ENCODE data around the gene ASAP2.

ASAP2 gene

DNA sequence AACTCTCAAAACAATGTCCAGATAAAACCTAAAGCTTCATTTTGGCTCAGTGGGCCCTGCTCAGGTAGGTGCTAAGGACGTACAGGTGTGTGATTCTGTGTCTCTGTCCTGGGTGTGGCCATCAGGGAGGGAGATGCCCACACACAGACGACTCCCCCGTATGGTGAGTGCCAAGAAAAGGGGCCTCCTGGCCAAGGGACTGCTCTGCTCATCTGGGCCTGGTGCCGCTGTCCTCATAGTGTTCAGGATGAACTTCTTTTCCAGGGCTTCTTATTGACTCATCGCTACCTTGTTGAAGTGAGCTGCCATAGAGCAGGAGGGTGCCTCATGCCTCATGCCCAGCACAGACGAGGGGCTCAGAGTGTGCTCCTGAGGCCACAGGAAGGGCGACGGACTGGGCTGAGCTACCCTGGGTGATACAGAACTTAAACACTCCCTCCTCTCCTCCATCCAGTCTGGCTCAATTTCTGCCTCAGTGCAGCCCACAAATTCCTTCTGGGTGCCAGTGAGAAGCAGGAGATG is 158.9 kb downstream of the ASAP2 start:
- Histone ChIP-seq H3K4me1 (ENCODE audit: control insufficient read depth in 2 of 2, insufficient read depth in 1 of 2, low read depth in 1 of 2, low read length in 2 of 2) (no peaks in the 10 kb centered on the region), H2AFZ (ENCODE audit: low read length) (no peak overlapping the region), H2BK12ac (ENCODE audit: low read length) (no peak overlapping the region), H3K4me3 (ENCODE audit: low read length in 2 of 2) (no peak overlapping the region), H2BK5ac (ENCODE audit: low read length) (no peak overlapping the region), H3K4me2 (ENCODE audit: insufficient read depth, low read length, poor library complexity, severe bottlenecking) (no peak overlapping the region), H3K27ac (replicated peaks; ENCODE audit: low read length) (no peak overlapping the region), H3K4ac (ENCODE audit: low read length) (peak overlapping the region; percentile 24), H3K27me3 (ENCODE audit: control insufficient read depth in 3 of 3, insufficient read depth in 3 of 3, low read depth in 1 of 3, low read length in 3 of 3) (no peaks in the 10 kb centered on the region), H3K14ac (ENCODE audit: low read length) (no peak overlapping the region), H2BK120ac (ENCODE audit: low read depth, low read length) (no peak overlapping the region), H2BK15ac (ENCODE audit: low read length) (no peak overlapping the region), H4K8ac (ENCODE audit: low read depth, low read length) (no peak overlapping the region), H3K79me1 (ENCODE audit: low read depth, low read length) (no peaks in the 10 kb centered on the region), H3K9ac (ENCODE audit: low read depth, low read length, poor library complexity) (no peak overlapping the region), H4K91ac (ENCODE audit: low read depth, low read length, poor library complexity) (no peak overlapping the region), H3K23ac (ENCODE audit: low read depth, low read length, poor library complexity) (peak overlapping the region; percentile 71), H3K18ac (ENCODE audit: low read length) (no peak overlapping the region), H3K9me3 (replicated peaks in 1 of 2; ENCODE audit: control insufficient read depth in 2 of 2, insufficient read depth in 1 of 2, low read depth in 1 of 2, low read length in 2 of 2) (no peaks in the 10 kb centered on the region), H3K36me3 (replicated peaks in 1 of 2; ENCODE audit: control insufficient read depth in 2 of 2, insufficient read depth in 2 of 2, low read length in 2 of 2) (peaks cover 32 to 98% of the 10 kb centered on the region in 2 donors), H2AK5ac (ENCODE audit: low read depth, low read length) (peak overlapping the region; percentile 38)
- no peak for DNase-seq (ENCODE audit: low spot score)
- no CpG with 5 or more reads among the region's 8 CpGs for WGBS, 2 donors (ENCODE audit: extremely low coverage in 2 of 2, insufficient read length in 2 of 2, insufficient replicate concordance in 1 of 2)

DNA sequence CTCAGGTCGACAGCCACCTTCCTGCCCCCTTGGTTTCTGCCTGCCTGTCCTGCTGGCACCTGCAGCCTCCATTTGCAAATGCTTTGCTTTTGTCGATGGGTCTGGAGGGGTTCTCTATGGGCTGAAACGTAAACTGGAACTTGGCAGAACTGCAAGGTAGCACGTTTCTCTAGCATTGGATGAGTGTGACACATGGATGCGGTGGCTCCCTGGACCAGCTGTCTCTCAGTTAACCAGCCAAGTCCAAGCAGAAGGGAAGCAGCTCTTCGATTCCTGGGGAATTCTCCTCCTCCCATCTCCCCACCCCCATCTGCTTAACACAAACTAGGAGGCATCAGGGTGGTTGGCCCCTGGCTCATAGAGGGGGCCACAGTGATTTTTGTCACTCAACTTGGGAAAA is 159.4 kb downstream of the ASAP2 start:
- Histone ChIP-seq H3K4me3 (ENCODE audit: low read length in 2 of 2) (no peak overlapping the region), H2AK5ac (ENCODE audit: low read depth, low read length) (peak overlapping the region; percentile 38), H2AFZ (ENCODE audit: low read length) (no peak overlapping the region), H2BK15ac (ENCODE audit: low read length) (no peak overlapping the region), H4K8ac (ENCODE audit: low read depth, low read length) (no peak overlapping the region), H4K91ac (ENCODE audit: low read depth, low read length, poor library complexity) (no peak overlapping the region), H2BK120ac (ENCODE audit: low read depth, low read length) (no peak overlapping the region), H3K4ac (ENCODE audit: low read length) (peak overlapping the region; percentile 24), H3K9ac (ENCODE audit: low read depth, low read length, poor library complexity) (no peak overlapping the region), H3K4me2 (ENCODE audit: insufficient read depth, low read length, poor library complexity, severe bottlenecking) (no peak overlapping the region), H3K23ac (ENCODE audit: low read depth, low read length, poor library complexity) (no peak overlapping the region), H3K27ac (replicated peaks; ENCODE audit: low read length) (no peak overlapping the region), H3K4me1 (ENCODE audit: control insufficient read depth in 2 of 2, insufficient read depth in 1 of 2, low read depth in 1 of 2, low read length in 2 of 2) (no peaks in the 10 kb centered on the region), H2BK12ac (ENCODE audit: low read length) (no peak overlapping the region), H3K9me3 (replicated peaks in 1 of 2; ENCODE audit: control insufficient read depth in 2 of 2, insufficient read depth in 1 of 2, low read depth in 1 of 2, low read length in 2 of 2) (no peaks in the 10 kb centered on the region), H3K36me3 (replicated peaks in 1 of 2; ENCODE audit: control insufficient read depth in 2 of 2, insufficient read depth in 2 of 2, low read length in 2 of 2) (peaks cover 34 to 98% of the 10 kb centered on the region in 2 donors), H3K79me1 (ENCODE audit: low read depth, low read length) (no peaks in the 10 kb centered on the region), H3K14ac (ENCODE audit: low read length) (no peak overlapping the region), H3K18ac (ENCODE audit: low read length) (no peak overlapping the region), H2BK5ac (ENCODE audit: low read length) (no peak overlapping the region), H3K27me3 (ENCODE audit: control insufficient read depth in 3 of 3, insufficient read depth in 3 of 3, low read depth in 1 of 3, low read length in 3 of 3) (no peaks in the 10 kb centered on the region)
- no peak for DNase-seq (ENCODE audit: low spot score)
- no CpG with 5 or more reads among the region's 6 CpGs for WGBS, 2 donors (ENCODE audit: extremely low coverage in 2 of 2, insufficient read length in 2 of 2, insufficient replicate concordance in 1 of 2)

DNA sequence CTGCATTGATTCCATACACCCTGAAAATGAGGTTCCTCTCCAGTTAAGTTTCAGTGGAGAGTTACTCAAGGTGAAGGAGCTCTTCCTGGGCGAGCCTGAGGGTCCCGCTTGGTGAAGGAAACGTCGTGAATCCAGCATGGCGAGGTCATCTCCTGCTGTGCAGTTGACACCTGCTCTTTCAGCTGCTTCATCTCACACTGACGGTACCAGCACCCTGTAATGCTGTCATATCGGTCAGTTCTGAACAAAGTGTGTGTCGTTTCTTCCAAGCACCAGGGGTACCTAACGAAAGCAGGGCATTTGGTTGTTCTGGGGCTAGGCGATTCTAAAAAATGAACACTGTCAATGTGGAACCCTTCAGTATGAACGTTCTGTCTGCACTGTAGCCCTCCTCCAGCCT is 164.1 kb downstream of the ASAP2 start:
- Histone ChIP-seq H3K4me1 (ENCODE audit: control insufficient read depth in 2 of 2, insufficient read depth in 1 of 2, low read depth in 1 of 2, low read length in 2 of 2) (no peaks in the 10 kb centered on the region), H3K79me1 (ENCODE audit: low read depth, low read length) (no peaks in the 10 kb centered on the region), H2BK5ac (ENCODE audit: low read length) (no peak overlapping the region), H3K27ac (replicated peaks; ENCODE audit: low read length) (no peak overlapping the region), H2BK120ac (ENCODE audit: low read depth, low read length) (no peak overlapping the region), H2AFZ (ENCODE audit: low read length) (no peak overlapping the region), H4K8ac (ENCODE audit: low read depth, low read length) (no peak overlapping the region), H3K36me3 (replicated peaks in 1 of 2; ENCODE audit: control insufficient read depth in 2 of 2, insufficient read depth in 2 of 2, low read length in 2 of 2) (peaks cover 37 to 97% of the 10 kb centered on the region in 2 donors), H3K4me2 (ENCODE audit: insufficient read depth, low read length, poor library complexity, severe bottlenecking) (no peak overlapping the region), H2BK15ac (ENCODE audit: low read length) (no peak overlapping the region), H4K91ac (ENCODE audit: low read depth, low read length, poor library complexity) (no peak overlapping the region), H3K27me3 (ENCODE audit: control insufficient read depth in 3 of 3, insufficient read depth in 3 of 3, low read depth in 1 of 3, low read length in 3 of 3) (no peaks in the 10 kb centered on the region), H3K4me3 (ENCODE audit: low read length in 2 of 2) (no peak overlapping the region), H3K23ac (ENCODE audit: low read depth, low read length, poor library complexity) (no peak overlapping the region), H2AK5ac (ENCODE audit: low read depth, low read length) (no peak overlapping the region), H3K14ac (ENCODE audit: low read length) (no peak overlapping the region), H3K9ac (ENCODE audit: low read depth, low read length, poor library complexity) (no peak overlapping the region), H2BK12ac (ENCODE audit: low read length) (no peak overlapping the region), H3K4ac (ENCODE audit: low read length) (no peak overlapping the region), H3K18ac (ENCODE audit: low read length) (no peak overlapping the region), H3K9me3 (replicated peaks in 1 of 2; ENCODE audit: control insufficient read depth in 2 of 2, insufficient read depth in 1 of 2, low read depth in 1 of 2, low read length in 2 of 2) (no peaks in the 10 kb centered on the region)
- no CpG with 5 or more reads among the region's 11 CpGs for WGBS, 2 donors (ENCODE audit: extremely low coverage in 2 of 2, insufficient read length in 2 of 2, insufficient replicate concordance in 1 of 2)
- no peak for DNase-seq (ENCODE audit: low spot score)

DNA sequence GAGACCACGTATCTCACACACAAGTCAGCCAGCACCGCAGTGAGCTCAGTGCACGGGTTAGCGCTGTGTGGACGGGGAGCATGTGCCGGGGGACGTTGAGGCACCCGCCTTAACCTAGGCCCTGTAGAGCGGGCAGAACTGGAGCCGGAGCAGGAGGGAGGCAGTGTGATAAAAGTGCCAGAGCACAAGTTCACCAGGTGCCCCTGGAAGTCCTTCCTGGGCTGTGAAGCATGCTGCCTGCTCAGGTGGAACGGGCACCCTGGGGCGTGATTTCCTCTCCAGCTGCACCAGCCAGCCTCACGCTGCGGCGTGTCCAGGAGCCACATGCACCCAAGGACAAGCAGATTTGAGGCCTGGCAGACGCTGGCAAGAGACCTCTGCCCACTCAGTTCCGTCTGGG is 166.4 kb downstream of the ASAP2 start:
- Histone ChIP-seq H2AK5ac (ENCODE audit: low read depth, low read length) (no peak overlapping the region), H3K4me3 (ENCODE audit: low read length in 2 of 2) (no peak overlapping the region), H3K14ac (ENCODE audit: low read length) (no peak overlapping the region), H3K9me3 (replicated peaks in 1 of 2; ENCODE audit: control insufficient read depth in 2 of 2, insufficient read depth in 1 of 2, low read depth in 1 of 2, low read length in 2 of 2) (no peaks in the 10 kb centered on the region), H3K4ac (ENCODE audit: low read length) (no peak overlapping the region), H3K36me3 (replicated peaks in 1 of 2; ENCODE audit: control insufficient read depth in 2 of 2, insufficient read depth in 2 of 2, low read length in 2 of 2) (peaks cover 29 to 97% of the 10 kb centered on the region in 2 donors), H2BK120ac (ENCODE audit: low read depth, low read length) (no peak overlapping the region), H3K27me3 (ENCODE audit: control insufficient read depth in 3 of 3, insufficient read depth in 3 of 3, low read depth in 1 of 3, low read length in 3 of 3) (no peaks in the 10 kb centered on the region), H4K91ac (ENCODE audit: low read depth, low read length, poor library complexity) (no peak overlapping the region), H3K4me2 (ENCODE audit: insufficient read depth, low read length, poor library complexity, severe bottlenecking) (no peak overlapping the region), H3K27ac (replicated peaks; ENCODE audit: low read length) (no peak overlapping the region), H2BK12ac (ENCODE audit: low read length) (no peak overlapping the region), H2BK15ac (ENCODE audit: low read length) (no peak overlapping the region), H3K79me1 (ENCODE audit: low read depth, low read length) (no peaks in the 10 kb centered on the region), H3K9ac (ENCODE audit: low read depth, low read length, poor library complexity) (no peak overlapping the region), H3K18ac (ENCODE audit: low read length) (no peak overlapping the region), H4K8ac (ENCODE audit: low read depth, low read length) (no peak overlapping the region), H2BK5ac (ENCODE audit: low read length) (no peak overlapping the region), H3K23ac (ENCODE audit: low read depth, low read length, poor library complexity) (no peak overlapping the region), H3K4me1 (ENCODE audit: control insufficient read depth in 2 of 2, insufficient read depth in 1 of 2, low read depth in 1 of 2, low read length in 2 of 2) (no peaks in the 10 kb centered on the region), H2AFZ (ENCODE audit: low read length) (no peak overlapping the region)
- DNase-seq (ENCODE audit: low spot score), result no peak
- WGBS, 2 donors (ENCODE audit: extremely low coverage in 2 of 2, insufficient read length in 2 of 2, insufficient replicate concordance in 1 of 2), result no CpG with 5 or more reads among the region's 17 CpGs
